ENCODE results near the gene PLCB1.

The PLCB1 gene

DNA sequence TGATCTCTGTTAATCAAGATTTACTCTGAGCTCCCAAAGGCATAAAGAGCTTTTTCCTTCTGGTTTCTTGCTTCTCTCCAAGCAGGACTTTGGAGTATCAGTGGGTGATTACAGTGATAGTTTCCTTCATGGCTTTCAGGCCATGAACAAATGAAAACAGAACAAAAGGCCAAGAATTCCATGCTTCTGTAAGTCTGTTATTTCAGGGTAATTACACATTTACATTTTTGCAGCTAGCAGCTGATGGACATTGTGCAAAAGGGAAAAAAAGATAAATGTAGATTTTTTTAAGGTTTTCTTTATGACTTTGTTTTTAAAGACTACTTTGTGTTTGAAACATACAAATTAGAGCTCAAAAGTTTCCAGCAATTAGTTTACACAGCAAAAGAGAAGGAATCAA is 441.6 kb downstream of the PLCB1 start:
- H3K27me3 ChIP-seq, result no peaks in the 10 kb centered on the region
- no peak overlapping the region for H3K4me3 ChIP-seq (ENCODE audit: low read depth in 1 of 2, low read length in 1 of 2)
- H3K4me1 ChIP-seq (ENCODE audit: control insufficient read depth in 1 of 2, insufficient read depth in 1 of 2, low read depth in 1 of 2, low read length in 1 of 2), result no peaks in the 10 kb centered on the region
- TF ChIP-seq, protein P1, sequence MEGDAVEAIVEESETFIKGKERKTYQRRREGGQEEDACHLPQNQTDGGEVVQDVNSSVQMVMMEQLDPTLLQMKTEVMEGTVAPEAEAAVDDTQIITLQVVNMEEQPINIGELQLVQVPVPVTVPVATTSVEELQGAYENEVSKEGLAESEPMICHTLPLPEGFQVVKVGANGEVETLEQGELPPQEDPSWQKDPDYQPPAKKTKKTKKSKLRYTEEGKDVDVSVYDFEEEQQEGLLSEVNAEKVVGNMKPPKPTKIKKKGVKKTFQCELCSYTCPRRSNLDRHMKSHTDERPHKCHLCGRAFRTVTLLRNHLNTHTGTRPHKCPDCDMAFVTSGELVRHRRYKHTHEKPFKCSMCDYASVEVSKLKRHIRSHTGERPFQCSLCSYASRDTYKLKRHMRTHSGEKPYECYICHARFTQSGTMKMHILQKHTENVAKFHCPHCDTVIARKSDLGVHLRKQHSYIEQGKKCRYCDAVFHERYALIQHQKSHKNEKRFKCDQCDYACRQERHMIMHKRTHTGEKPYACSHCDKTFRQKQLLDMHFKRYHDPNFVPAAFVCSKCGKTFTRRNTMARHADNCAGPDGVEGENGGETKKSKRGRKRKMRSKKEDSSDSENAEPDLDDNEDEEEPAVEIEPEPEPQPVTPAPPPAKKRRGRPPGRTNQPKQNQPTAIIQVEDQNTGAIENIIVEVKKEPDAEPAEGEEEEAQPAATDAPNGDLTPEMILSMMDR (IDR thresholded peaks at IDR 0.05), result no peak
- no peak overlapping the region for H3K27ac ChIP-seq
- H3K9me3 ChIP-seq, result no peaks in the 10 kb centered on the region
- no peaks in the 10 kb centered on the region for H3K36me3 ChIP-seq

DNA sequence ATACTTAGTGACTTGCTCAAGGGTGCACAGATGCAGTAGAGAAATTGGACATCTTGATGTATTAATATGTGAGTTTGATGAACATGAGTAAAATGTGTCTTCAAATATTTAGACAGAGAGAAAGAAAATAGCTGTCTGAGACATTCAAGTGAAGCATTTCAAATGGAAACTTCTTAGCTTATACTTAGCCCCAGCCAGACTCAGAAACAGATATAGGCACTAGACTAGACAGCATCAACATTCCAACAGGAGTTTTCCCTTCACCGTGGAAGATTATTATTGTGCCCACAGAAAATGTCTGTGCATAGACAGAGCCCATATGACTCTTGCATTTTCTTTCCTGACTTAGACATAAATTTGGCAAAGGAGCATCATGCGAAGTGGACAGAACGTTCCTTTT is 443.0 kb downstream of the PLCB1 start:
- H3K9me3 ChIP-seq, result no peaks in the 10 kb centered on the region
- no peaks in the 10 kb centered on the region for H3K27me3 ChIP-seq
- H3K4me1 ChIP-seq (ENCODE audit: control insufficient read depth in 1 of 2, insufficient read depth in 1 of 2, low read depth in 1 of 2, low read length in 1 of 2), result no peaks in the 10 kb centered on the region
- TF ChIP-seq, protein P1 (IDR thresholded peaks at IDR 0.05), result no peak
- no peaks in the 10 kb centered on the region for H3K36me3 ChIP-seq
- no peak overlapping the region for H3K27ac ChIP-seq
- no peak overlapping the region for H3K4me3 ChIP-seq (ENCODE audit: low read depth in 1 of 2, low read length in 1 of 2)

DNA sequence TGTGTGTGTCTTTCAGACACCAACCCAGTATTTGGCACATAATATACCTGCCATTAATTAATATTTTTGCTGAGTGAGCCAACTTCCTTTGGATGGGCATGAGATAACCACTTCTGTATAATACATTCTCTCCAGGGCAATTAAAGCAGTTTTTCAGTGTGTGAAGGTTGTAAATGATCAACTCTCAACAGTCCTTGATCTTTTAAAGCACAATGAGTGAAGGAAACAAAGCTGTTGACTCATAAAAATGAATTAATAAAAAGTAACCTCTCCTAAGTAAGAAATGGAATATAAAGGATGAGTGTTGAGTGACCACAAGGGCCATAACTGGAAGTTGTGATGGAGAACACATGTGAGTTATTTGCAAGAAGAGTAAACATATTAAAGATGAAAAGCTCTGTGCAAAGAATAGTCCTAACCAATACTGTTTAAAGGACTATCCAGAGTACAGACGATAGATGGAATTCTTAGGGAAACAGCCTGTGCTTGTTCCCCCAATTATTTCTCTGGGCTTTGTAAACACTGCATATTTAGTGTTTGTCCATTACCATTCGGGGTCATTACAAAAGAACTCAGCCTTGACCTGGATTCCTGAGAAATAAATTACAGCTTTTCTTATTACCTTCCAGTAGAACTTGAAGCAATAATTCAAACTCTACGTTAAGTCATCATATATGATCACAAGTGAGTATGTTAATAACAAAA is 446.2 kb downstream of the PLCB1 start:
- Histone ChIP-seq H3K9me3 (no peaks in the 10 kb centered on the region), H3K36me3 (no peaks in the 10 kb centered on the region), H3K27ac (no peak overlapping the region), H3K4me1 (ENCODE audit: control insufficient read depth in 1 of 2, insufficient read depth in 1 of 2, low read depth in 1 of 2, low read length in 1 of 2) (no peaks in the 10 kb centered on the region), H3K4me3 (ENCODE audit: low read depth in 1 of 2, low read length in 1 of 2) (no peak overlapping the region), H3K27me3 (no peaks in the 10 kb centered on the region)
- TF ChIP-seq, protein P1 (IDR thresholded peaks at IDR 0.05), result no peak

DNA sequence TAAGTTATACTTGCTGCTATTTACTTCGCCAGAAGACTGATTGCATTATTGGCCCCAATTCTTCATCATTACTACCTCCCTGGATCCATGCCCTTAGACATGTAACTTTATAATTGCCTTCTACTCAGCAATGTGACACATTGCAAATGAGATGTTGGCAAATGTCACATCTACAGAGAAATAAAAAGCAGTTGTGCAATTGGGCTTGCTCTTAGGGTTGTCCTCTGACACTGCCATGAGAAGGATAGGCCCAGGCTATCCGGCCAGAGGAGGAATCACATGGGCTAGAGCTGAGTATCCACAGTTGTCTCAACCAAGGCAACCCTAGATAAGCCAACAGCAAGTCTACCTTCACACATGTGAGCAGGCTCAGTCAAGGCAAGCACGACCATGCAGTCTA is 447.0 kb downstream of the PLCB1 start:
- Histone ChIP-seq H3K27me3 (no peaks in the 10 kb centered on the region), H3K27ac (no peak overlapping the region), H3K4me1 (ENCODE audit: control insufficient read depth in 1 of 2, insufficient read depth in 1 of 2, low read depth in 1 of 2, low read length in 1 of 2) (no peaks in the 10 kb centered on the region), H3K36me3 (no peaks in the 10 kb centered on the region), H3K4me3 (ENCODE audit: low read depth in 1 of 2, low read length in 1 of 2) (no peak overlapping the region), H3K9me3 (no peaks in the 10 kb centered on the region)
- TF ChIP-seq, protein P1 (IDR thresholded peaks at IDR 0.05), result no peak

DNA sequence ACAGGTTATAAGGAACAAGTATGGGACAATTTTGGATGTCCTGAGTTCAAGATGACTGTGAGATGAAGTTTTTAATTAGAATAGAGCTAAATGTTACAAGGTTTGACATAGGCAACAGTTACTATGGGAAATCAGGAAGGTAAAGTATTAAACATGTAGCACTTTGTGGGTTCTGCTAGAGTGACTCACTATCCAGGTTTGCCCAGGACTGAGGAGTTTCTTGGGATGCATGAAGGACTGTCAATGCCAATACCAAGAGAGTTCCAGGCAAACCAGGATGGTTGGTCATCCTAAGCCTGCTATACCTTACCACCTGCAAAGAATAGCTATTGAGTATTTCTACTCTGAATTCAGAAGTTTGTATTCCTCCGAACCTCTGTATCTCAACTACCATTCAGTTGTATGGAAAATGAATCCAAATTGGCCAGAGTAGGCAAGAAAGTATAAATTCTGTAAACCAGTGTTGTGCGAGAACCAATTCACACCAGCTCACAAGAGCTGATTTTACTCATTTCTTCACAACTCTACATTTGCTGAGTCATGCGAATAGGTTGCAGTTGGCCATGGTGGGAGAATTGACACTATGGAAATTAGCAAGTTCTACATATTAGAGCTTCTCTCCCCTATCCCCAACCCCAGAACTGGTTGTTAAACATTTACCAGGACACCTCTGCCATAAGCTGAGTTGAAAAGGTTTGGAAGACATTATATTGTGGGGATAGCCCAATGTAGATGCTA is 449.5 kb downstream of the PLCB1 start:
- TF ChIP-seq, protein P1 (IDR thresholded peaks at IDR 0.05), result no peak
- no peaks in the 10 kb centered on the region for H3K9me3 ChIP-seq
- H3K36me3 ChIP-seq, result no peaks in the 10 kb centered on the region
- H3K4me1 ChIP-seq (ENCODE audit: control insufficient read depth in 1 of 2, insufficient read depth in 1 of 2, low read depth in 1 of 2, low read length in 1 of 2), result no peaks in the 10 kb centered on the region
- no peak overlapping the region for H3K4me3 ChIP-seq (ENCODE audit: low read depth in 1 of 2, low read length in 1 of 2)
- no peaks in the 10 kb centered on the region for H3K27me3 ChIP-seq
- H3K27ac ChIP-seq, result no peak overlapping the region

Measured in neutrophil (primary cell).